Vagina (tissue), 2 donors: ENCODE measurements around the gene ADGRL2.

Source experiments
- CTCF ChIP-seq, 3 experiments: fragments of 450-650 bp in 2 of 3; fragments of 200-600 bp in 1 of 3; sonication (generic) in 1 of 3; IDR thresholded peaks; one replicate each; pipeline ENCODE4 v1.5.1; 2017 to 2019; ENCODE audit warnings: antibody characterized with exemption in 3 of 3, mild to moderate bottlenecking in 2 of 3, moderate library complexity in 2 of 3
- POLR2A ChIP-seq, 2 donors: fragments of 450-650 bp; IDR thresholded peaks; one replicate each; pipeline ENCODE4 v1.6.1; 2017; ENCODE audit warnings: antibody characterized with exemption in 2 of 2, mild to moderate bottlenecking in 2 of 2, moderate library complexity in 2 of 2
- POLR2AphosphoS5 ChIP-seq, 2 donors: sonication (generic); formaldehyde crosslinking; IDR thresholded peaks; one replicate each; pipeline ENCODE4 v1.9.0; 2017; ENCODE audit warnings: antibody characterized with exemption in 2 of 2, mild to moderate bottlenecking in 2 of 2, low read depth in 1 of 2; ENCODE audit not compliant: insufficient read depth in 1 of 2

DNA sequence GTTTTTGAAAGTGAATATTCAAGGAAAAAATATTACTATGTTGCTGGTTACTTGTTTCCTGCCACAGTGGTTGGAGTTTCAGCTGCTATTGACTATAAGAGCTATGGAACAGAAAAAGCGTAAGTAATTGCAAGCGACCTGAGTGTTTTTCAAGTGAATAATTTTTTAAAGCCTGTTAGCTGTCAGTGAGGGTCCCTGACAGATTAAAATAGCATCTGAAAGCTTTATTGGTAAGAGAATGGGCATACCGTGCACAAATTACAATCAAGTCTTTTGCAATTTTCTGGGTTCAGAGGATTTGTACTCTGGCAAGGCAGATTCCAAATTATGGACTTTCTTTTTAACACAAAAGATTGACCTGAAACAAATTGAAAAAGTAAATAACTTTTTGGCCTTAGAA lies 169.7 kb downstream of the ADGRL2 start:
- TF ChIP-seq CTCF (IDR thresholded peaks at IDR 0.05) (no peak), POLR2AphosphoS5 (IDR thresholded peaks at IDR 0.05; ENCODE audit: insufficient read depth in 1 of 2, low read depth in 1 of 2) (no peak), POLR2A (IDR thresholded peaks at IDR 0.05) (no peak)
